ENCODE measurements around the gene QSOX2.
"Not testable (repeated sequence)": the region's sequence is repeated elsewhere in the genome, so short reads cannot be mapped to it uniquely, and the experiment has no call there.

Gene QSOX2

DNA sequence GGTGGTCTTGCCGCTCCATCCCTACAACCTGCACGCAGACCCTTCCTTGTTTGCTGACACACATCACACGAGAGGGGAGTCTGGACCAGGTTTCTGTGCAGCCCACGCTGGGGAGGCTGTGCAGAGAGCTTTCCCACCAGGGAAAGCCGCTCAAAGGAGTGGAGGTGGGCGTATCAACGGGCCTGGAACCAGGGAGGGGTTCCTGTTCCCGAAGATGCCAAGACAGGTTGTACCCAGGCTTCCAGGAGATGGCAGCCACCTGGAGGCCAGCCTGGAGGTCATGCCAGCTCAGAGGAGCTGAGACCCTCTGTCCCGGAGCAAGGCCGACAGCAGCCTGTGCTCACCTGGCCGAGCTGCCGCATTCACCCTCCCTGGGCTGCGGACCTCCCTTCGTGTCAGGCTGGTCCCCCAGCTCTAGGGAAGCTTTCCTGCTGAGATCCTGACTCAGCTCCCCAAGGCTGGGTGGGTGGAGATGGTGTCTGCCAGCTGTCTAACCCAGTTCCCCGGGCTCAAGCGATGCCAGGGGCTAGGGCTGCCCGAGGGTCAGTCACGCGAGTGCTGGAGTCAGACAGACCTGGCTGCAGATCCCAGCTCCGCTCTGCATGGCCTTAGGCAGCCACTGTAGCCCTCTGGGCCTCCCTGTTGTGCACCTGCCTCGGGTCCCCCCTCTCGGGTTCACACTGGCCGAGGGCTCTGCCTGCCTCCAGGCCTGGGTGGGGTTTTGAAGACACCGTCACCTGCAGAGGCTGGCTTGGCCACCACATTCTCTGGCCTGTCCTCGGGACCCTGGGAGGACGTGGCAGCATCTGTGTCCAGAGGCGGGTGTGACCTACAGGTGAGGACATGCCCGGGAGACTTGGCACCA lies 28.5 kb upstream of the QSOX2 start:
- no peak for DNase-seq (ENCODE audit: low read depth, low spot score)
- Histone ChIP-seq H3K27me3 (ENCODE audit: control insufficient read depth, insufficient read depth, low read length) (no peaks in the 10 kb centered on the region), H3K36me3 (ENCODE audit: control insufficient read depth, insufficient read depth, low read length) (no peaks in the 10 kb centered on the region), H3K27ac (ENCODE audit: low read length) (no peak overlapping the region), H3K4me3 (ENCODE audit: low read length) (no peak overlapping the region), H3K9me3 (ENCODE audit: control insufficient read depth, insufficient read depth, low read length) (no peaks in the 10 kb centered on the region), H3K4me1 (ENCODE audit: control insufficient read depth, insufficient read depth, low read length) (no peaks in the 10 kb centered on the region)
- WGBS (ENCODE audit: insufficient coverage, insufficient read length): no CpG with 5 or more reads among the region's 28 CpGs

- WGBS (ENCODE audit: insufficient coverage, insufficient read length): no CpG with 5 or more reads among the region's 14 CpGs
- no peaks in the 10 kb centered on the region for H3K27me3 ChIP-seq (ENCODE audit: control insufficient read depth, insufficient read depth, low read length)
- H3K4me1 ChIP-seq (ENCODE audit: control insufficient read depth, insufficient read depth, low read length): no peaks in the 10 kb centered on the region; the same call in 1 of the 2 replicates
- no peaks in the 10 kb centered on the region for H3K36me3 ChIP-seq (ENCODE audit: control insufficient read depth, insufficient read depth, low read length)
- H3K4me3 ChIP-seq (ENCODE audit: low read length): no peak overlapping the region
- DNase-seq (ENCODE audit: low read depth, low spot score): no peak
- H3K9me3 ChIP-seq (ENCODE audit: control insufficient read depth, insufficient read depth, low read length): no peaks in the 10 kb centered on the region
- H3K27ac ChIP-seq (ENCODE audit: low read length): no peak overlapping the region
Measured at GRCh38 chr9:136273244-136273865, 27.7 kb upstream of the QSOX2 start.

DNA sequence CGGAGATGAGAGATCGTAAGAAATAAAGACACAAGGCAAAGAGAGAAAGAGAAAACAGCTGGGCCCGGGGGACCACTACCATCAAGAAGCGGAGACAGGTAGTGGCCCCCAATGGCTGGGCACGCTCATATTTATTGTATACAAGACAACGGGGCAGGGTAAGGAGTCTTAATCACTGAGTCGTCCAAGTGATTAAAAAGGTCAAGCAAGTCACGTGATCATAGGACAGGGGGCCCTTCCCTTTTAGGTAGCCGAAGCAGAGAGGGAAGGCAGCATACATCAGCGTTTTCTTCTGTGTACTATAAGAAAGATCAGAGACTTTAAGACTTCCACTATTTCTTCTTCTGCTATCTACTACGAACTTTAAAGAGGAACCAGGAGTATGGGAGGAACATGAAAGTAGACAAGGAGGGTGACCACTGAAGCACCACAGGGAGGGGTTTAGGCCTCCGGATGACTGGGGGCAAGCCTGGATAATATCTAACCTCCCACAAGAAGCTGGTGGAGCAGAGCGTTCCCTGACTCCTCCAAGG lies 24.6 kb upstream of the QSOX2 start:
- no peak for DNase-seq (ENCODE audit: low read depth, low spot score)
- no peaks in the 10 kb centered on the region for H3K36me3 ChIP-seq (ENCODE audit: control insufficient read depth, insufficient read depth, low read length)
- H3K4me1 ChIP-seq (ENCODE audit: control insufficient read depth, insufficient read depth, low read length): no peaks in the 10 kb centered on the region; the same call in 1 of the 2 replicates
- H3K9me3 ChIP-seq (ENCODE audit: control insufficient read depth, insufficient read depth, low read length): no peaks in the 10 kb centered on the region
- WGBS (ENCODE audit: insufficient coverage, insufficient read length): no CpG with 5 or more reads among the region's 13 CpGs
- no peak overlapping the region for H3K27ac ChIP-seq (ENCODE audit: low read length)
- H3K27me3 ChIP-seq (ENCODE audit: control insufficient read depth, insufficient read depth, low read length): no peaks in the 10 kb centered on the region
- H3K4me3 ChIP-seq (ENCODE audit: low read length): no peak overlapping the region

DNA sequence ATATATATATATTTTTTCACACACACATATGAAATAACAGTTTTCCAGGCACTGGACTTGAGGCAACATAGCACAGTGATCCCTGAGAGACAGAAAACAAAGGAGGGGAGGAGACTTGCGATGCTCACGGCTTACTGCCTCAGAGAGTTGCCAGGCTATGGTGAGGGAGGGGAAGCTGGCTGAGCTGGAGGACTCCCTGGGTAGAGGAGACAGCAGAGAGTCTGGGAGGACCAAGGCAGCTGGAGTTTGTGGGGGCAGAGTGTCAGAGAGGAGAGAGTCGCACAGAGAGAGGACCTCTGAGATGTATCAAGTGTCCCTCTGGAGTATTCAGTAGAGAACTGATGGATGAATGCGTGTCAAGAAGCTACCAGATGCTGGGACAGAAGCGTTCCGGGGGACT lies 23.1 kb upstream of the QSOX2 start:
- Histone ChIP-seq H3K27me3 (ENCODE audit: control insufficient read depth, insufficient read depth, low read length) (no peaks in the 10 kb centered on the region), H3K36me3 (ENCODE audit: control insufficient read depth, insufficient read depth, low read length) (no peaks in the 10 kb centered on the region), H3K4me3 (ENCODE audit: low read length) (no peak overlapping the region), H3K4me1 (ENCODE audit: control insufficient read depth, insufficient read depth, low read length) (no peaks in the 10 kb centered on the region; the same call in 1 of the 2 replicates), H3K27ac (ENCODE audit: low read length) (no peak overlapping the region), H3K9me3 (ENCODE audit: control insufficient read depth, insufficient read depth, low read length) (no peaks in the 10 kb centered on the region)
- no peak for DNase-seq (ENCODE audit: low read depth, low spot score)
- WGBS (ENCODE audit: insufficient coverage, insufficient read length): no CpG with 5 or more reads among the region's 6 CpGs

DNA sequence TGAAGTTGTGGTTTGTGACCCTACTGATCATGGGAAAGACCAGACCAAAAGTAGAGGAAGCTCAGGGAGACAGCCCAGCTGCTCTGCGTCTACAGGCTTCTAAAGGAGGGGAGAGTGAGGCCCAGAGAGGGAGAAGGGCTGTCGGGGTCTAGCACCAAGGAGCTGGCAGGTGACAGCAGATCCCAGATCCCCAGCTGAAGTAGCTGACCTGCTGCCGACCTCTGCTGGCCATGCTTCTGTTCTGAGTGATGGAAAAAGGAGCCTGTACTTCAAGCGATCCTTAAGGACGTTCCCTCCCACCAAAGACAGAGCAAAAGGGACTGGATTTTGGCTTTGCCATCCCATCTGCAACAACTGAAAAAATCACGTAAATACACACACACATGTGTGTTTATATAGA lies 22.7 kb upstream of the QSOX2 start:
- DNase-seq (ENCODE audit: low read depth, low spot score): no peak
- Histone ChIP-seq H3K27me3 (ENCODE audit: control insufficient read depth, insufficient read depth, low read length) (no peaks in the 10 kb centered on the region), H3K4me1 (ENCODE audit: control insufficient read depth, insufficient read depth, low read length) (no peaks in the 10 kb centered on the region; the same call in 1 of the 2 replicates), H3K4me3 (ENCODE audit: low read length) (no peak overlapping the region), H3K9me3 (ENCODE audit: control insufficient read depth, insufficient read depth, low read length) (no peaks in the 10 kb centered on the region), H3K36me3 (ENCODE audit: control insufficient read depth, insufficient read depth, low read length) (no peaks in the 10 kb centered on the region), H3K27ac (ENCODE audit: low read length) (no peak overlapping the region)
- WGBS (ENCODE audit: insufficient coverage, insufficient read length): no CpG with 5 or more reads among the region's 6 CpGs

DNA sequence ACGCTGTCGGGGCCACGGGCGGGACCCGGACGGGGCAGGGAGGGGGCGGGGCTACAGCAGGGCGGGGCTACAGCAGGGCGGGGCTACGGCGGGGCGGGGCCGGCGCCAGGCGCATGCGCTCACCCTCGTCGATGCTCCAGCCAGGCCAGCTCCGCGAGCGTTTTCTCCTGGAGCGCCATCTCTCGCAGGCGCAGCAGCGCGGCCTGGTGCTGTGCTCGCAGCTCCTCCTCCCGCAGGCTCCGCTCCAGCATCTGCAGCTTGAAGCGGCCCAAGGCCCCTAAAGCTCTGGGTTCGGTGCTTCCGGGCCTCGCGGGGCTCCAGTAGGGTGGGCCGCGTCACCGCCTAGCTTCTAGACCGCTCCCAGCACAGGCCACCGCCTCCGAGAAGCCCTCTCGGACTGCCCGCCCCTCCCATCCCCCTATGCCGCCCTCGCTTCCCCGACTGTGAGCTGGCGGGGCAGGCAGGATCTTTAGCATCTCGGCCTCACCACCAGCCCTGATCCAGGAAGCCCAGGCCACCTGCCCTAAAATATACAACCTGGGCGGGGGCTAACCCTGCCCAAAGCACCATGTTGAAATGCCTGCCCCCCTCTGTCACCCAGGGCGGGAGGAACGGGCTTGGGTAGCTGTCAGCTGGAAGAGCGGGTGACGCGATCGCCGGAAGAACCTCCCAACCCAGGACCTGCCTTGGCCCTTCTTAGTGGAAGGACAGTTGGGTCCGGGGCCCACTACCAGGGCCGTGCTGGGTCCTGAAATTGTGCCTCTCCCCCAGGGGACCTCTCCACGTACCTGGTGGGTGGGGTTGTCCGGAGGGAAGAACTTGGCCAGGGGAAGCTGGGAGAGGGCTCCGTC lies 21.9 kb upstream of the QSOX2 start:
- peak; percentile 58 for DNase-seq (ENCODE audit: low read depth, low spot score)
- Histone ChIP-seq H3K27ac (ENCODE audit: low read length) (no peak overlapping the region), H3K4me3 (ENCODE audit: low read length) (peak overlapping the region; percentile 50; the same call in 1 of the 2 replicates), H3K4me1 (ENCODE audit: control insufficient read depth, insufficient read depth, low read length) (no peaks in the 10 kb centered on the region; the same call in 1 of the 2 replicates), H3K36me3 (ENCODE audit: control insufficient read depth, insufficient read depth, low read length) (no peaks in the 10 kb centered on the region), H3K9me3 (ENCODE audit: control insufficient read depth, insufficient read depth, low read length) (no peaks in the 10 kb centered on the region), H3K27me3 (ENCODE audit: control insufficient read depth, insufficient read depth, low read length) (no peaks in the 10 kb centered on the region)
- no CpG with 5 or more reads among the region's 60 CpGs for WGBS (ENCODE audit: insufficient coverage, insufficient read length)

DNA sequence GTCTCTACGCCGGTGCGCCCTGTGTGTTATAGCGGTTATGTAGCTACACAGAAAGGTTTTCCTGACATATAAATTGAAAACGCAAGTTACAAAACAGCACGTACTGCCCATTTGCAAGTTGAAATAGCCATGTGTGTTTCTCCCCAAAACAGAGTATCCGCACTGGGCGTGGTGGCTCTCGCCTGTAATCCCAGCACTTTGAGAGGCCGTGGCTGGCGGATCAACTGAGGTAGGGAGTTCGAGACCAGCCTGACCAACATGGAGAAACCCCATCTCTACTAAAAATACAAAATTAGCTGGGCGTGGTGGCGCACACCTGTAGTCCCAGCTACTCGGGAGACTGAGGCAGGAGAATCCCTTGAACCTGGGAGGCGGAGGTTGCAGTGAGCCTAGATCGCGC lies 21.0 kb upstream of the QSOX2 start:
- not testable (repeated sequence) for H3K36me3 ChIP-seq (ENCODE audit: control insufficient read depth, insufficient read depth, low read length); DNase-seq (ENCODE audit: low read depth, low spot score); H3K27me3 ChIP-seq (ENCODE audit: control insufficient read depth, insufficient read depth, low read length); H3K4me1 ChIP-seq (ENCODE audit: control insufficient read depth, insufficient read depth, low read length); H3K27ac ChIP-seq (ENCODE audit: low read length); H3K9me3 ChIP-seq (ENCODE audit: control insufficient read depth, insufficient read depth, low read length); H3K4me3 ChIP-seq (ENCODE audit: low read length)
- whole genome bisulfite sequencing (ENCODE audit: insufficient coverage, insufficient read length): no CpG with 5 or more reads among the region's 18 CpGs

DNA sequence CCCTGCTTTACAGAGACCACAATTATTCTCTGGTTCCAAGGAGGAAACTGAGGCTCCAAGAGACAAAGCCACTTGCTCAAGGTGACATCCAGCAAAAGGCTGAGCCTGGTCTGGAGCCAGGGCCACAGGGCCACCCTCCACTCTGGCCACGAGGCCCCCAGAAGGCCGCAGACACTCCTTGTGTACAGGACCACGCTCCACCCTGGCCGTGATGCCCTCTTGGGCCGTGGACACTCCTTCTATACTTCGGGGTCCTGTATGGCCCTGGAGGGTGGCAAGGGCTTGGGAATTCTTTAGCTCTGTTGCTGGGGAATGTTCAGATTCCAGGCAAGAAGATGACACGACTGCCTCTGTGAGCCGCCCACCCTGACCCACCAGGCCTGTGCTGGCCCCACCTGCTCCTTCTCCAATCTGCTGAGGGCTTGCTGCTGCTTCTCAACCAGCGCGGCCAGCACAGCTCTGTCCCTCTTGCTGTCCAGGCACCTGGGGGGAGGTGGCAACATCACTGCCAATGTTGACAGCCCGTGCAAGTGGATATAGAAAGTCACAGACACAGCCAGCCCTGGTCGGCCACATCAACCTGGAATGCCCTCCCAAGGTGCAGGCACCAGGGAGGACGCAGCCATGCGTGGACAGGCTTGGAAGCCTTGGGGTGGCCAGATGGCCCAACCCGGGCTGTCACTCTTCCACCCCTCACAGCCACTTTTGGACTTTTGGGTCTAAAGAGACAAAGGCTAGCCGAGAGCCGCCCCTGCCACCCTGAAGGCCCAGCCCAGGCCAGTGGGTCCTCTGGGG lies 20.1 kb upstream of the QSOX2 start:
- Histone ChIP-seq H3K36me3 (ENCODE audit: control insufficient read depth, insufficient read depth, low read length) (no peaks in the 10 kb centered on the region), H3K27me3 (ENCODE audit: control insufficient read depth, insufficient read depth, low read length) (no peaks in the 10 kb centered on the region), H3K9me3 (ENCODE audit: control insufficient read depth, insufficient read depth, low read length) (no peaks in the 10 kb centered on the region), H3K4me1 (ENCODE audit: control insufficient read depth, insufficient read depth, low read length) (no peaks in the 10 kb centered on the region; the same call in 1 of the 2 replicates), H3K4me3 (ENCODE audit: low read length) (no peak overlapping the region), H3K27ac (ENCODE audit: low read length) (no peak overlapping the region)
- DNase-seq (ENCODE audit: low read depth, low spot score): no peak
- no CpG with 5 or more reads among the region's 17 CpGs for WGBS (ENCODE audit: insufficient coverage, insufficient read length)

GRCh38 chr9:136264441-136265405 lies 19.1 kb upstream of the QSOX2 start:
- Histone ChIP-seq H3K9me3 (ENCODE audit: control insufficient read depth, insufficient read depth, low read length) (no peaks in the 10 kb centered on the region), H3K4me1 (ENCODE audit: control insufficient read depth, insufficient read depth, low read length) (no peaks in the 10 kb centered on the region; the same call in 1 of the 2 replicates), H3K27me3 (ENCODE audit: control insufficient read depth, insufficient read depth, low read length) (no peaks in the 10 kb centered on the region), H3K36me3 (ENCODE audit: control insufficient read depth, insufficient read depth, low read length) (no peaks in the 10 kb centered on the region), H3K27ac (ENCODE audit: low read length) (no peak overlapping the region), H3K4me3 (ENCODE audit: low read length) (no peak overlapping the region)
- no peak for DNase-seq (ENCODE audit: low read depth, low spot score)
- no CpG with 5 or more reads among the region's 24 CpGs for WGBS (ENCODE audit: insufficient coverage, insufficient read length)
